A673 (cell line): ENCODE measurements around the gene NCKAP5. TPM values are rescaled to one million over a fixed set of nuclear protein-coding genes. Genes with fewer than 3 reads are reported as not detected.

Experiments
- BruUV-seq: library from RNA; stranded (reverse); fragments of 400-500 nt; replicated peaks from 2 replicates; lab custom pipeline; 2021; lab: Mats Ljungman, UMichigan
- CTCF ChIA-PET: fragments of 300-600 bp; sonication (Branson Sonifier 250); formaldehyde crosslinking; loops from one replicate; lab custom pipeline; 2022; ENCODE audit warnings: antibody characterized with exemption; lab: Charles Lee
- POLR2A ChIA-PET: fragments of 300-600 bp; sonication (Branson Sonifier 250); formaldehyde crosslinking; loops from one replicate; lab custom pipeline; 2022; ENCODE audit warnings: antibody characterized with exemption; ENCODE audit not compliant: low non-redundant PET; lab: Charles Lee
- DNase-seq: peaks from one replicate; pipeline ENCODE4 v3.0.0-alpha.2; 2015; ENCODE audit warnings: low spot score
- H3K27ac ChIP-seq: fragments of 200-600 bp; sonication (generic); 2 replicates; pipeline ENCODE4 v1.5.1; 2016; ENCODE audit warnings: mixed run types, low read depth, mild to moderate bottlenecking, mixed read lengths, antibody characterized with exemption, low read length; ENCODE audit not compliant: poor library complexity, severe bottlenecking
- H3K27me3 ChIP-seq: fragments of 200-600 bp; sonication (generic); replicated peaks from 2 replicates; pipeline ENCODE4 v1.6.1; 2017; ENCODE audit warnings: mixed run types, low read depth, mild to moderate bottlenecking, mixed read lengths, antibody characterized with exemption, low read length; ENCODE audit not compliant: insufficient read depth, poor library complexity
- H3K36me3 ChIP-seq: fragments of 200-600 bp; sonication (generic); 2 replicates; pipeline ENCODE4 v1.6.1; 2016; ENCODE audit warnings: mixed run types, mild to moderate bottlenecking, mixed read lengths, antibody characterized with exemption, low read length; ENCODE audit not compliant: insufficient read depth, poor library complexity, severe bottlenecking
- H3K4me1 ChIP-seq: fragments of 200-600 bp; sonication (generic); 2 replicates; pipeline ENCODE4 v1.6.1; 2017; ENCODE audit warnings: mixed run types, mild to moderate bottlenecking, mixed read lengths, antibody characterized with exemption, low read length; ENCODE audit not compliant: insufficient read depth, poor library complexity, severe bottlenecking
- H3K4me3 ChIP-seq: fragments of 200-600 bp; sonication (generic); 2 replicates; pipeline ENCODE4 v1.5.1; 2016; ENCODE audit warnings: low read depth, mixed run types, mild to moderate bottlenecking, mixed read lengths, low read length; ENCODE audit not compliant: poor library complexity, severe bottlenecking
- H3K9me3 ChIP-seq: fragments of 200-600 bp; sonication (generic); 2 replicates; pipeline ENCODE4 v1.6.1; 2016; ENCODE audit warnings: mixed run types, low read depth, mild to moderate bottlenecking, mixed read lengths, antibody characterized with exemption, low read length; ENCODE audit not compliant: poor library complexity, severe bottlenecking
- EZH2 ChIP-seq: fragments of 200-600 bp; sonication (generic); IDR thresholded peaks from 2 replicates; pipeline ENCODE4 v1.6.1; 2017; ENCODE audit warnings: borderline replicate concordance, low read depth, mild to moderate bottlenecking, mixed read lengths, antibody characterized with exemption, low read length; ENCODE audit not compliant: poor library complexity, severe bottlenecking
- intact Hi-C: fragments of 100-400 bp; cut with micrococcal nuclease; formaldehyde crosslinking; loops from one replicate; pipeline ENCODE4 v1.10.0; 2022; ENCODE audit not compliant: unreplicated experiment
- total RNA-seq: library from RNA; stranded (reverse); gene quantifications from 2 replicates; pipeline ENCODE4 v1.2.3, GENCODE V29; 2021
- TF ChIP-seq, protein P1 (sequence below): fragments of 300-800, 200-600 bp; sonication (generic); conservative IDR thresholded peaks from 2 replicates; pipeline ENCODE4 v1.5.1; 2017; ENCODE audit warnings: low read depth, mild to moderate bottlenecking, antibody characterized with exemption, low read length, moderate library complexity, mixed read lengths

NCKAP5 gene
- total RNA-seq, 1 experiment from 2014 or later: 26.6 TPM

DNA sequence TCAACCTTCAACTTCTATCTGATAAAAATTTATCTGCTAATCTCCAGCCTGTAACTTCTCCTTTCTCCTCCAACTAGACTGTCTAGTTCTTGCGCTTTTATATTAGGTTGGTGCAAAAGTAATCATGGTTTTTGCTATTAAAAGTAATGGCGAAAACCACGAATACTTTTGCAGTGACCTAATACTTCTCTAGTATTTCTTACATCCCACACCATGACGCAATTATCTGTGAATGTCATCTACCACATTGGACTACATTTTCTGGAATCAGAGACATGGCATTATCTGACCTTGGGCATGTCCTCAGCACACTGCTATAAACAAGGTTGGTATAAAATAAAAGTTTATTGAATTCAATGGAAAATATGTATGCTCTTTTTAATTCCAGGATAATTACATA is 528.1 kb downstream of the NCKAP5 start:
- Histone ChIP-seq H3K36me3 (no peaks in the 10 kb centered on the region), H3K9me3 (peaks cover 16% of the 10 kb centered on the region), H3K4me3 (no peak overlapping the region), H3K27ac (no peak overlapping the region), H3K27me3 (no peaks in the 10 kb centered on the region), H3K4me1 (peaks cover 8% of the 10 kb centered on the region)
- CTCF ChIA-PET: no interaction called here
- intact Hi-C loops: no loop called here
- DNase-seq: peak; percentile 22
- BruUV-seq: no TSS peak
- POLR2A ChIA-PET: no interaction called here
- TF ChIP-seq EZH2: no peak
- TF ChIP-seq, protein P1, sequence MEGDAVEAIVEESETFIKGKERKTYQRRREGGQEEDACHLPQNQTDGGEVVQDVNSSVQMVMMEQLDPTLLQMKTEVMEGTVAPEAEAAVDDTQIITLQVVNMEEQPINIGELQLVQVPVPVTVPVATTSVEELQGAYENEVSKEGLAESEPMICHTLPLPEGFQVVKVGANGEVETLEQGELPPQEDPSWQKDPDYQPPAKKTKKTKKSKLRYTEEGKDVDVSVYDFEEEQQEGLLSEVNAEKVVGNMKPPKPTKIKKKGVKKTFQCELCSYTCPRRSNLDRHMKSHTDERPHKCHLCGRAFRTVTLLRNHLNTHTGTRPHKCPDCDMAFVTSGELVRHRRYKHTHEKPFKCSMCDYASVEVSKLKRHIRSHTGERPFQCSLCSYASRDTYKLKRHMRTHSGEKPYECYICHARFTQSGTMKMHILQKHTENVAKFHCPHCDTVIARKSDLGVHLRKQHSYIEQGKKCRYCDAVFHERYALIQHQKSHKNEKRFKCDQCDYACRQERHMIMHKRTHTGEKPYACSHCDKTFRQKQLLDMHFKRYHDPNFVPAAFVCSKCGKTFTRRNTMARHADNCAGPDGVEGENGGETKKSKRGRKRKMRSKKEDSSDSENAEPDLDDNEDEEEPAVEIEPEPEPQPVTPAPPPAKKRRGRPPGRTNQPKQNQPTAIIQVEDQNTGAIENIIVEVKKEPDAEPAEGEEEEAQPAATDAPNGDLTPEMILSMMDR: no peak

DNA sequence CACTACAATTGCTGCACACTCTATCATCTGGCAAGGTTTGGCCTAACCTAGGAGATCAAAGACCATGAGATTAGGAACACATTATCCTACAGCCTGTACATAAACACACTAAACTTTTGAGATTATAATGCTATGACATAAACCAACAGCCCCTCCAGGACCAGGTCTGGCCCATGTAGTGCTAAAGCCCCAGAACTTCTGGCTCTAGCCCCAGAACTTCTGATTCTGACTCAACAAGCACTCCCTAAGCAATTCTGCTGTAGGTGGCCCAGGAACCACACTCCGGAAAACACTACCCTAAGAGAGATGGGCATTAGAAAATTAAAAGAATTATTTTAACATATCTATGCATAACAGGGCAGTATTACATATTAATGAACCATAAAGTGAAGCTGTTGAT is 528.7 kb downstream of the NCKAP5 start:
- no TSS peak for BruUV-seq
- Histone ChIP-seq H3K36me3 (no peaks in the 10 kb centered on the region), H3K9me3 (peaks cover 16% of the 10 kb centered on the region), H3K27ac (no peak overlapping the region), H3K4me3 (no peak overlapping the region), H3K4me1 (peaks cover 4% of the 10 kb centered on the region), H3K27me3 (no peaks in the 10 kb centered on the region)
- DNase-seq: no peak
- CTCF ChIA-PET: no interaction called here
- intact Hi-C loops: no loop called here
- TF ChIP-seq, protein P1: no peak
- TF ChIP-seq EZH2: no peak
- POLR2A ChIA-PET: no interaction called here

DNA sequence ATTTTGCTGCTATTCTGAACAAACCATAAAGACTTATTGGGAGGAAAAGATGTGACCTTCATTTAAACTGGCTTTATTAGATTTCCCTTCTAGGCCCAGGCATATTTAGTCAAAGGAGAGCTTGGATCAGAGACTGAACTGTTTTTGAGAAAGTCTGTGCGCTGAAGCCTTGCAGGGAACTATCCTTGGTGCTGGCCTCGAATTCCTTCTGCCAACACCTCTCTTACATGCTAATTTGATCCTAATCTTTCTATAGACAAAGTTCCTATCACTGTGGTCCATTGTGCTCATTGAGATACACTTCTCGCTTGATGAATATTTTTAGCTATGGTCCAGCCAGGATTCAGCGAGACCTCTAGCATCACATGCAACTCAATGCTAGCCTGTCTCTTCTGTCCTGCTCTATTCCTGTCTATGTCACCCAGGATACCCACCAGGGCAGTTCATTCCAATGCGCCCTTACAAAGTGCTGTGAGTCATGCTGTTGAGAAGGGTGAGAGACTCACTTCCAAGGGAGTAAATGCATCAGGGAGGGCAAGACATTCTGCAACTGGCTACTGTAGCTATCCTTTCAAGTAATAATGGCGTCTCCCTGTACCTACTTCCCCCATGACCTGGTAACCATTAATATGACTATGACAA is 541.6 kb downstream of the NCKAP5 start:
- CTCF ChIA-PET: no interaction called here
- BruUV-seq: no TSS peak
- DNase-seq: peak; percentile 22

More for the DNA sequence above, 541.6 kb downstream of the NCKAP5 start:
- no peak for TF ChIP-seq EZH2
- TF ChIP-seq, protein P1: no peak
- H3K27me3 ChIP-seq: no peaks in the 10 kb centered on the region
- no peak overlapping the region for H3K4me3 ChIP-seq
- H3K9me3 ChIP-seq: no peaks in the 10 kb centered on the region
- intact Hi-C loops: no loop called here
- POLR2A ChIA-PET: no interaction called here
- H3K4me1 ChIP-seq: peaks cover 3% of the 10 kb centered on the region
- H3K27ac ChIP-seq: no peak overlapping the region
- no peaks in the 10 kb centered on the region for H3K36me3 ChIP-seq
